Astrocyte of the cerebellum (primary cell): ENCODE results near the gene RBM15B.

Experiments
- DNase-seq: peaks from one replicate; pipeline ENCODE4 v3.0.0-alpha.2; 2011; ENCODE audit warnings: low read depth
- H3K4me3 ChIP-seq: 2 replicates; pipeline ENCODE4 v1.5.1; 2011; ENCODE audit warnings: mild to moderate bottlenecking, low read depth, low read length, moderate library complexity
- in situ Hi-C: cut with HindIII; loops from 2 replicates; pipeline ENCODE4 v1.10.0; 2017; ENCODE audit warnings: low sequenced_read_pairs
- TF ChIP-seq, protein P1 (sequence below): IDR thresholded peaks from 2 replicates; pipeline ENCODE4 v1.5.1; 2012; ENCODE audit warnings: low read length, low read depth, moderate library complexity, mild to moderate bottlenecking; ENCODE audit errors: missing control alignments

RBM15B gene

GRCh38 chr3:51378065-51378464 lies 13.0 kb upstream of the RBM15B start:
- in situ Hi-C loops, result loop anchor here (10.0 kb wide), 1 partner anchor 273 kb away; no protein-coding TSS in a partner anchor
- no peak overlapping the region for H3K4me3 ChIP-seq
- DNase-seq, result no peak
- TF ChIP-seq, protein P1, sequence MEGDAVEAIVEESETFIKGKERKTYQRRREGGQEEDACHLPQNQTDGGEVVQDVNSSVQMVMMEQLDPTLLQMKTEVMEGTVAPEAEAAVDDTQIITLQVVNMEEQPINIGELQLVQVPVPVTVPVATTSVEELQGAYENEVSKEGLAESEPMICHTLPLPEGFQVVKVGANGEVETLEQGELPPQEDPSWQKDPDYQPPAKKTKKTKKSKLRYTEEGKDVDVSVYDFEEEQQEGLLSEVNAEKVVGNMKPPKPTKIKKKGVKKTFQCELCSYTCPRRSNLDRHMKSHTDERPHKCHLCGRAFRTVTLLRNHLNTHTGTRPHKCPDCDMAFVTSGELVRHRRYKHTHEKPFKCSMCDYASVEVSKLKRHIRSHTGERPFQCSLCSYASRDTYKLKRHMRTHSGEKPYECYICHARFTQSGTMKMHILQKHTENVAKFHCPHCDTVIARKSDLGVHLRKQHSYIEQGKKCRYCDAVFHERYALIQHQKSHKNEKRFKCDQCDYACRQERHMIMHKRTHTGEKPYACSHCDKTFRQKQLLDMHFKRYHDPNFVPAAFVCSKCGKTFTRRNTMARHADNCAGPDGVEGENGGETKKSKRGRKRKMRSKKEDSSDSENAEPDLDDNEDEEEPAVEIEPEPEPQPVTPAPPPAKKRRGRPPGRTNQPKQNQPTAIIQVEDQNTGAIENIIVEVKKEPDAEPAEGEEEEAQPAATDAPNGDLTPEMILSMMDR, result no peak

GRCh38 chr3:51378726-51379125 lies 12.4 kb upstream of the RBM15B start:
- no peak for DNase-seq
- TF ChIP-seq, protein P1, result no peak
- no peak overlapping the region for H3K4me3 ChIP-seq
- in situ Hi-C loops, result loop anchor here (10.0 kb wide), 1 partner anchor 274 kb away; no protein-coding TSS in a partner anchor

GRCh38 chr3:51379301-51379700 lies 11.8 kb upstream of the RBM15B start:
- no peak for DNase-seq
- in situ Hi-C loops, result loop anchor here (10.0 kb wide), 1 partner anchor 274 kb away; no protein-coding TSS in a partner anchor
- H3K4me3 ChIP-seq, result no peak overlapping the region
- TF ChIP-seq, protein P1, result no peak

DNA sequence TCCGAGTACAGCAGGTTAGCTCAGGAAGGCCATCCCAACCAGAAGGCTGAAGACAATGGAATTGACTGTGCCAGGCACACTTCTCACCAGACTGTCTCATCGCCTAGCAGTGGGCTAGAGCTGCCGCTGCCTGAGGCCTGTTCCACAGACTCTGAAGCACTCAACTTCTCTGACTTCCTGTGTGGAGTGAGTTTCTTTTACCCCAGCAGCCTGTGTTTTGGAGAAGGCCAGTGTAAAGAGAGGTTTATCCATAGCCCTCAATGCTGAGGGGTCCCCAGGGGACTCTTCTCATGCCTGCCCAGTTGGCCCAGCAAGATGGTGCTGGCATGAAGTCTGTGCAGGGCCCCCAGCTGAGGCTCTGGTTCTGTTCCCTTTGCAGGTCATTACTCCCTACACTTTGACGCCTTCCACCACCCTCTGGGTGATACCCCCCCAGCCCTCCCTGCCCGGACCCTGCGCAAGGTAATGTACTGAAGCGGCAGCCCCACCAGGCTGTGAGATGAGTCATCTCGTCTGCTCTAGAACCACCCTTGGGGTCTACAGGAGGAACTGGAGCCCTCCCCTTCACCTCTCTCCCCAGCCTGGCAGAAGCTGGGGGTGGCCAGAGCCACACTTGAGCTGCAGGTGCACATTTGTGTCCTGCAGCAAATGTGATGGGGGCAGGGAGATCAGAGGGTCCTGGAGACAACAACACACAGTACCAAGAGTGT lies 11.2 kb upstream of the RBM15B start:
- in situ Hi-C loops, result loop anchor here (10.0 kb wide), 1 partner anchor 275 kb away; no protein-coding TSS in a partner anchor
- DNase-seq, result no peak
- no peak overlapping the region for H3K4me3 ChIP-seq
- TF ChIP-seq, protein P1, result no peak

GRCh38 chr3:51380601-51381332 lies 10.3 kb upstream of the RBM15B start:
- TF ChIP-seq, protein P1, result no peak
- in situ Hi-C loops, result no loop called here
- DNase-seq, result no peak
- H3K4me3 ChIP-seq, result no peak overlapping the region

GRCh38 chr3:51381333-51381705 lies 9.8 kb upstream of the RBM15B start:
- in situ Hi-C loops, result no loop called here
- DNase-seq, result no peak
- TF ChIP-seq, protein P1, result no peak

More at GRCh38 chr3:51381333-51381705, 9.8 kb upstream of the RBM15B start:
- no peak overlapping the region for H3K4me3 ChIP-seq
